ENCODE results near the gene RIOX2. TPM values are rescaled to one million over a fixed set of nuclear protein-coding genes. Genes with fewer than 3 reads are reported as not detected.

The RIOX2 gene
- polyA plus RNA-seq, 3 donors = 15.3 to 18.7 (median 18.3) TPM

GRCh38 chr3:97996988-97997387 is 24.8 kb upstream of the RIOX2 start:
- H3K27ac ChIP-seq (ENCODE audit: low read depth in 1 of 2, low read length in 2 of 2) = no peak overlapping the region
- Mint-ChIP-seq H3K27ac (no peak overlapping the region), H3K4me3 (no peak overlapping the region), H3K4me1 (no peaks in the 10 kb centered on the region), H3K9me3 (peaks cover 0 to 5% (median 0%) of the 10 kb centered on the region in 7 donors), H3K36me3 (no peaks in the 10 kb centered on the region), H3K27me3 (ENCODE audit: low read depth in 3 of 3) (peaks cover 0 to 1% (median 0%) of the 10 kb centered on the region in 3 donors)
- H3K9ac ChIP-seq (ENCODE audit: insufficient read depth, low read length, poor library complexity, severe bottlenecking) = no peak overlapping the region
- H3K9me3 ChIP-seq (replicated peaks in 1 of 2; ENCODE audit: control insufficient read depth in 1 of 2, insufficient read depth in 1 of 2, low read length in 2 of 2) = no peaks in the 10 kb centered on the region
- TF ChIP-seq CTCF (IDR thresholded peaks at IDR 0.05) = no peak
- H3K36me3 ChIP-seq (replicated peaks in 1 of 2; ENCODE audit: control insufficient read depth in 1 of 2, insufficient read depth in 2 of 2, low read length in 2 of 2) = no peaks in the 10 kb centered on the region
- intact Hi-C loops (cut with micrococcal nuclease) = no loop called here
- H3K4me1 ChIP-seq (ENCODE audit: control insufficient read depth in 1 of 2, insufficient read depth in 2 of 2, low read length in 2 of 2) = no peaks in the 10 kb centered on the region
- no peaks in the 10 kb centered on the region for H3K79me2 ChIP-seq (ENCODE audit: insufficient read depth, low read length)
- DNase-seq = no peak
- WGBS (ENCODE audit: insufficient coverage) = 50% methylated on average over 1 of the region's 4 CpGs
- H3K27me3 ChIP-seq (ENCODE audit: control insufficient read depth in 2 of 2, insufficient read depth in 2 of 2, low read length in 2 of 2) = no peaks in the 10 kb centered on the region
- H3K4me2 ChIP-seq (replicated peaks; ENCODE audit: extremely low read depth, low read length, poor library complexity, severe bottlenecking) = no peak overlapping the region
- no peak overlapping the region for H3K4me3 ChIP-seq (replicated peaks in 1 of 3; ENCODE audit: low read depth in 2 of 3, low read length in 3 of 3)
- H4K20me1 ChIP-seq (ENCODE audit: insufficient read depth, low read length) = no peaks in the 10 kb centered on the region
- no peak overlapping the region for H2AFZ ChIP-seq (ENCODE audit: insufficient read depth, low read depth, low read length, poor library complexity, severe bottlenecking)

- H3K9ac ChIP-seq (ENCODE audit: insufficient read depth, low read length, poor library complexity, severe bottlenecking) = no peak overlapping the region
Measured at GRCh38 chr3:97994328-97994945, 22.2 kb upstream of the RIOX2 start.

More at GRCh38 chr3:97994328-97994945, 22.2 kb upstream of the RIOX2 start:
- no peak for TF ChIP-seq CTCF (IDR thresholded peaks at IDR 0.05)
- WGBS (ENCODE audit: insufficient coverage) = no CpG with 5 or more reads among the region's 2 CpGs
- H3K4me3 Mint-ChIP-seq = no peak overlapping the region
- Histone ChIP-seq H3K9me3 (replicated peaks in 1 of 2; ENCODE audit: control insufficient read depth in 1 of 2, insufficient read depth in 1 of 2, low read length in 2 of 2) (no peaks in the 10 kb centered on the region), H2AFZ (ENCODE audit: insufficient read depth, low read depth, low read length, poor library complexity, severe bottlenecking) (no peak overlapping the region), H3K4me1 (ENCODE audit: control insufficient read depth in 1 of 2, insufficient read depth in 2 of 2, low read length in 2 of 2) (peaks cover 9 to 12% of the 10 kb centered on the region in 2 donors), H3K27me3 (ENCODE audit: control insufficient read depth in 2 of 2, insufficient read depth in 2 of 2, low read length in 2 of 2) (no peaks in the 10 kb centered on the region), H3K4me3 (replicated peaks in 1 of 3; ENCODE audit: low read depth in 2 of 3, low read length in 3 of 3) (no peak overlapping the region), H4K20me1 (ENCODE audit: insufficient read depth, low read length) (no peaks in the 10 kb centered on the region), H3K4me2 (replicated peaks; ENCODE audit: extremely low read depth, low read length, poor library complexity, severe bottlenecking) (no peak overlapping the region), H3K36me3 (replicated peaks in 1 of 2; ENCODE audit: control insufficient read depth in 1 of 2, insufficient read depth in 2 of 2, low read length in 2 of 2) (no peaks in the 10 kb centered on the region), H3K27ac (ENCODE audit: low read depth in 1 of 2, low read length in 2 of 2) (no peak overlapping the region), H3K79me2 (ENCODE audit: insufficient read depth, low read length) (no peaks in the 10 kb centered on the region)
- peaks cover 15% of the 10 kb centered on the region for H3K4me1 Mint-ChIP-seq
- intact Hi-C loops (cut with micrococcal nuclease) = no loop called here
- H3K27ac Mint-ChIP-seq = no peak overlapping the region
- peaks cover 0 to 3% (median 0%) of the 10 kb centered on the region in 7 donors for H3K9me3 Mint-ChIP-seq
- peaks cover 0 to 1% (median 0%) of the 10 kb centered on the region in 3 donors for H3K27me3 Mint-ChIP-seq (ENCODE audit: low read depth in 3 of 3)
- DNase-seq = no peak
- H3K36me3 Mint-ChIP-seq = no peaks in the 10 kb centered on the region

Measured in CD14-positive monocyte (primary cell).